Mesenchymal stem cell (in vitro differentiated cells and primary cell): ENCODE results near the gene ANO10. TPM values are rescaled to one million over a fixed set of nuclear protein-coding genes. Genes with fewer than 3 reads are reported as not detected.
"Not testable (repeated sequence)": the region's sequence is repeated elsewhere in the genome, so short reads cannot be mapped to it uniquely, and the experiment has no call there.

Experiments
- DNase-seq: peaks from one replicate; pipeline ENCODE4 v3.0.0-alpha.2; 2013
- H2AFZ ChIP-seq: one replicate; pipeline ENCODE4 v1.6.1; 2013; ENCODE audit warnings: low read depth, mild to moderate bottlenecking, control low read depth, inconsistent platforms, low read length, moderate library complexity
- H2AK5ac ChIP-seq: 2 replicates; pipeline ENCODE4 v1.6.1; 2013; ENCODE audit warnings: low read length, moderate library complexity, mild to moderate bottlenecking, inconsistent platforms; ENCODE audit not compliant: severe bottlenecking
- H2BK120ac ChIP-seq: one replicate; pipeline ENCODE4 v1.6.1; 2013; ENCODE audit warnings: low read depth, mild to moderate bottlenecking, inconsistent platforms, low read length, moderate library complexity
- H2BK12ac ChIP-seq, 2 experiments: one replicate each; pipeline ENCODE4 v1.6.1; 2013; ENCODE audit warnings: inconsistent platforms in 2 of 2, low read length in 2 of 2, mild to moderate bottlenecking in 2 of 2, moderate library complexity in 2 of 2, control low read depth in 1 of 2
- H2BK15ac ChIP-seq: one replicate; pipeline ENCODE4 v1.6.1; 2013; ENCODE audit warnings: mild to moderate bottlenecking, low read depth, inconsistent platforms; ENCODE audit not compliant: poor library complexity, severe bottlenecking
- H2BK5ac ChIP-seq: 2 replicates; pipeline ENCODE4 v1.6.1; 2013; ENCODE audit warnings: low read depth, mild to moderate bottlenecking, low read length, control low read depth, inconsistent platforms; ENCODE audit not compliant: poor library complexity, severe bottlenecking
- H3K14ac ChIP-seq, 2 experiments: one replicate each; pipeline ENCODE4 v1.6.1; 2013; ENCODE audit warnings: inconsistent platforms in 2 of 2, low read length in 2 of 2, control low read depth in 1 of 2, mild to moderate bottlenecking in 1 of 2, moderate library complexity in 1 of 2
- H3K18ac ChIP-seq, 2 experiments: one replicate each; pipeline ENCODE4 v1.6.1; 2013; ENCODE audit warnings: inconsistent platforms in 2 of 2, low read length in 2 of 2, control low read depth in 1 of 2, low read depth in 1 of 2, mild to moderate bottlenecking in 1 of 2
- H3K23ac ChIP-seq, 2 experiments: one replicate each; pipeline ENCODE4 v1.6.1; 2013; ENCODE audit warnings: inconsistent platforms in 2 of 2, low read length in 2 of 2, mild to moderate bottlenecking in 2 of 2, moderate library complexity in 2 of 2, control low read depth in 1 of 2
- H3K27ac ChIP-seq: 2 replicates; pipeline ENCODE4 v1.5.1; 2013; ENCODE audit warnings: mild to moderate bottlenecking, moderate library complexity, low read length, control low read depth, inconsistent platforms; ENCODE audit not compliant: poor library complexity, severe bottlenecking
- H3K27me3 ChIP-seq, 2 experiments: 2 replicates each; pipeline versions ENCODE4 v1.6.1 to v1.7.0; 2013; ENCODE audit warnings: low read length in 2 of 2, mild to moderate bottlenecking in 2 of 2, moderate library complexity in 2 of 2, control low read depth in 1 of 2, inconsistent platforms in 1 of 2; ENCODE audit not compliant: control insufficient read depth in 1 of 2, insufficient read depth in 1 of 2
- H3K36me3 ChIP-seq, 2 experiments: 2 replicates each; pipeline versions ENCODE4 v1.6.1 to v1.7.0; 2013; ENCODE audit warnings: low read length in 2 of 2, control low read depth in 1 of 2, inconsistent platforms in 1 of 2, low read depth in 1 of 2, mild to moderate bottlenecking in 1 of 2; ENCODE audit not compliant: insufficient read depth in 2 of 2, control insufficient read depth in 1 of 2
- H3K4ac ChIP-seq, 2 experiments: one replicate each; pipeline ENCODE4 v1.6.1; 2013; ENCODE audit warnings: inconsistent platforms in 2 of 2, low read length in 2 of 2, mild to moderate bottlenecking in 2 of 2, moderate library complexity in 2 of 2, control low read depth in 1 of 2, low read depth in 1 of 2
- H3K4me1 ChIP-seq: 2 replicates; pipeline ENCODE4 v1.6.1; 2013; ENCODE audit warnings: low read depth, low read length, control low read depth; ENCODE audit not compliant: control insufficient read depth, insufficient read depth
- H3K4me2 ChIP-seq: 2 replicates; pipeline ENCODE4 v1.6.1; 2013; ENCODE audit warnings: low read length, mild to moderate bottlenecking, inconsistent platforms; ENCODE audit not compliant: poor library complexity, severe bottlenecking
- H3K4me3 ChIP-seq, 2 experiments: 2 replicates each; pipeline versions ENCODE4 v1.5.1 to v1.7.0; 2013; ENCODE audit warnings: low read length in 2 of 2, mild to moderate bottlenecking in 2 of 2, control low read depth in 1 of 2, low read depth in 1 of 2; ENCODE audit not compliant: insufficient read depth in 1 of 2
- H3K79me1 ChIP-seq: replicated peaks from 2 replicates; pipeline ENCODE4 v1.6.1; 2013; ENCODE audit warnings: mild to moderate bottlenecking, control low read depth, low read length, inconsistent platforms; ENCODE audit not compliant: poor library complexity, severe bottlenecking
- H3K9ac ChIP-seq: 2 replicates; pipeline ENCODE4 v1.7.0; 2013; ENCODE audit warnings: mild to moderate bottlenecking, low read length, moderate library complexity
- H3K9me3 ChIP-seq: 2 replicates; pipeline ENCODE4 v1.7.0; 2013; ENCODE audit warnings: mild to moderate bottlenecking, low read length; ENCODE audit not compliant: control insufficient read depth
- H4K8ac ChIP-seq: one replicate; pipeline ENCODE4 v1.6.1; 2013; ENCODE audit warnings: inconsistent platforms, mild to moderate bottlenecking, low read length, moderate library complexity
- H4K91ac ChIP-seq: one replicate; pipeline ENCODE4 v1.6.1; 2013; ENCODE audit warnings: mild to moderate bottlenecking, low read length, inconsistent platforms
- WGBS: methylation state at CpG from one replicate; pipeline ENCODE4 v1.1.7; 2013; ENCODE audit warnings: mixed read lengths; 5-methylcytosine and 5-hydroxymethylcytosine counted together
- polyA plus RNA-seq, 2 experiments: library from polyadenylated mRNA; stranded (reverse); fragments of 200-250 nt; gene quantifications; one replicate each; pipeline ENCODE4 v1.2.3, GENCODE V29; 2013

The ANO10 gene
- 31.9 TPM for polyA plus RNA-seq (2013, experiment 1 of 2)
- 34.1 TPM for polyA plus RNA-seq (2013, experiment 2 of 2)

- no peaks in the 10 kb centered on the region for H3K9me3 ChIP-seq
- peak within 1 kb of the TSS; percentile 96 for H2BK15ac ChIP-seq
- peak within 1 kb of the TSS; percentile 81 to 95 for H3K4me3 ChIP-seq
- H3K4me1 ChIP-seq: peaks cover 5% of the 10 kb centered on the region
- H2BK12ac ChIP-seq: peak within 1 kb of the TSS; percentile 53 to 54
- peak within 1 kb of the TSS; percentile 54 to 73 for H3K4ac ChIP-seq
- H3K9ac ChIP-seq: peak within 1 kb of the TSS; percentile 94
- DNase-seq: peak; percentile 99
- H2AFZ ChIP-seq: peak within 1 kb of the TSS; percentile 72
- H3K4me2 ChIP-seq: peak within 1 kb of the TSS; percentile 92
- WGBS: under 1% methylated on average over 72 of the region's 80 CpGs
- H3K36me3 ChIP-seq: peaks cover 0 to 3% of the 10 kb centered on the region in 2 experiments
- peak within 1 kb of the TSS; percentile 87 for H3K27ac ChIP-seq
- H4K91ac ChIP-seq: peak within 1 kb of the TSS; percentile 74
- no peak within 1 kb of the TSS for H3K23ac ChIP-seq
- peak within 1 kb of the TSS; percentile 86 to 91 for H3K18ac ChIP-seq
- H3K79me1 ChIP-seq: peaks cover 9% of the 10 kb centered on the region
- H3K27me3 ChIP-seq: no peaks in the 10 kb centered on the region
- peak within 1 kb of the TSS; percentile 57 for H2BK5ac ChIP-seq
- H2AK5ac ChIP-seq: no peak within 1 kb of the TSS
- peak within 1 kb of the TSS in 1 of 2 experiments; percentile 8 for H3K14ac ChIP-seq
- H2BK120ac ChIP-seq: peak within 1 kb of the TSS; percentile 29
- peak within 1 kb of the TSS; percentile 84 for H4K8ac ChIP-seq
Measured at GRCh38 chr3:43621656-43622432, at the start of gene ANO10. TSS of gene ANO10 (minus strand) at chr3:43622011. CDS start at chr3:43605852, 16,159 bp downstream.

- 96% methylated on average over 5 of the region's 5 CpGs for WGBS
Measured at GRCh38 chr3:43670635-43671522, 49.1 kb upstream of the ANO10 start.

GRCh38 chr3:43665011-43665410 lies 43.2 kb upstream of the ANO10 start:
- H2BK5ac ChIP-seq, H2AFZ ChIP-seq, H3K27ac ChIP-seq, H2BK12ac ChIP-seq, H3K9ac ChIP-seq, H3K4ac ChIP-seq, H3K4me3 ChIP-seq, H3K23ac ChIP-seq, H3K27me3 ChIP-seq, H3K36me3 ChIP-seq, DNase-seq, H2BK120ac ChIP-seq, H2BK15ac ChIP-seq, H3K4me1 ChIP-seq, H3K79me1 ChIP-seq, H3K18ac ChIP-seq, H3K14ac ChIP-seq, H4K8ac ChIP-seq, H4K91ac ChIP-seq, H3K9me3 ChIP-seq, H2AK5ac ChIP-seq, H3K4me2 ChIP-seq: not testable (repeated sequence)
- WGBS: 100% methylated on average over 2 of the region's 3 CpGs

More at GRCh38 chr3:43670635-43671522, 49.1 kb upstream of the ANO10 start:
- Histone ChIP-seq H4K8ac (no peak overlapping the region), H3K27ac (no peak overlapping the region), H3K4me1 (no peaks in the 10 kb centered on the region), H2BK12ac (no peak overlapping the region), H3K9ac (no peak overlapping the region), H3K9me3 (no peaks in the 10 kb centered on the region), H2AK5ac (no peak overlapping the region), H2AFZ (no peak overlapping the region), H2BK15ac (no peak overlapping the region), H2BK5ac (no peak overlapping the region), H3K14ac (no peak overlapping the region), H4K91ac (no peak overlapping the region), H3K4me3 (no peak overlapping the region), H3K23ac (no peak overlapping the region), H3K4ac (no peak overlapping the region), H2BK120ac (no peak overlapping the region), H3K4me2 (no peak overlapping the region), H3K27me3 (no peaks in the 10 kb centered on the region), H3K79me1 (no peaks in the 10 kb centered on the region), H3K36me3 (no peaks in the 10 kb centered on the region), H3K18ac (no peak overlapping the region)
- DNase-seq: no peak

- not testable (repeated sequence) for H3K36me3 ChIP-seq, H3K23ac ChIP-seq, H2AK5ac ChIP-seq, H3K9me3 ChIP-seq, H3K27ac ChIP-seq, H2AFZ ChIP-seq, DNase-seq, H3K4me2 ChIP-seq, H3K9ac ChIP-seq, H3K27me3 ChIP-seq, H2BK15ac ChIP-seq, H3K4me1 ChIP-seq, H3K18ac ChIP-seq, H3K4ac ChIP-seq, H2BK12ac ChIP-seq, H4K8ac ChIP-seq, H2BK5ac ChIP-seq, H3K4me3 ChIP-seq, H4K91ac ChIP-seq, H3K79me1 ChIP-seq, H3K14ac ChIP-seq, H2BK120ac ChIP-seq
- WGBS: no CpG with 5 or more reads among the region's 1 CpG
Measured at GRCh38 chr3:43661376-43661775, 39.6 kb upstream of the ANO10 start.
